GM12878 (cell line): ENCODE measurements around the gene TM4SF18. TPM values are rescaled to one million over a fixed set of nuclear protein-coding genes. Genes with fewer than 3 reads are reported as not detected.

Source experiments
- ATAC-seq: fragments of 200-7000 bp; cut with Tn5 transposase; 3 replicates; pipeline ENCODE4 v1.9.1; 2020; ENCODE audit warnings: mild to moderate bottlenecking, moderate library complexity
- Bru-seq: library from RNA; stranded (reverse); fragments of 400-500 nt; gene quantifications from one replicate; lab custom pipeline; 2021; lab: Mats Ljungman, UMichigan
- BruChase-seq, 2 experiments: library from RNA; stranded (reverse); fragments of 400-500 nt; gene quantifications; one replicate each; lab custom pipeline; 2021; lab: Mats Ljungman, UMichigan
- BruUV-seq: library from RNA; stranded (reverse); fragments of 400-500 nt; replicated peaks from 2 replicates; lab custom pipeline; 2021; lab: Mats Ljungman, UMichigan
- CTCF ChIA-PET: fragments of 300-600 bp; sonication (Branson Sonifier 250); formaldehyde crosslinking; extraction: SDS; loops from one replicate; lab custom pipeline; 2021; ENCODE audit warnings: inconsistent platforms; lab: Yijun Ruan, JAX
- POLR2A ChIA-PET: fragments of 350-600 bp; formaldehyde crosslinking; extraction: SDS; loops from one replicate; lab custom pipeline; 2021; ENCODE audit warnings: inconsistent platforms; lab: Charles Lee
- RAD21 ChIA-PET: fragments of 300-600 bp; sonication (Branson Sonifier 250); formaldehyde crosslinking; loops from one replicate; lab custom pipeline; 2023; ENCODE audit warnings: antibody characterized with exemption; ENCODE audit not compliant: unreplicated experiment; lab: Charles Lee
- SMC1A ChIA-PET: fragments of 300-600 bp; sonication (Branson Sonifier 250); formaldehyde crosslinking; loops from one replicate; lab custom pipeline; 2023; ENCODE audit not compliant: unreplicated experiment, uncharacterized antibody; lab: Charles Lee
- DNase-seq: peaks from one replicate; pipeline ENCODE4 v3.0.0-alpha.2; 2011; ENCODE audit warnings: low read depth, low spot score
- FAIRE-seq: peaks from 3 replicates; lab custom pipeline; 2011; peaks lifted over from hg19 to GRCh38; lab: Jason Lieb, UNC
- H2AFZ ChIP-seq: 2 replicates; pipeline ENCODE4 v1.6.0; 2011; ENCODE audit warnings: low read depth, low read length, control low read depth; ENCODE audit not compliant: control insufficient read depth
- H3K27ac ChIP-seq: 2 replicates; pipeline ENCODE4 v1.5.1; 2011; ENCODE audit warnings: control low read depth; ENCODE audit not compliant: control insufficient read depth, insufficient read depth
- H3K27me3 ChIP-seq, 2 experiments: replicated peaks in 1 of 2; 2 replicates each; pipeline versions ENCODE4 v1.6.0 to v1.6.1; 2011; ENCODE audit warnings: low read length in 1 of 2; ENCODE audit not compliant: control insufficient read depth in 2 of 2, insufficient read depth in 2 of 2
- H3K36me3 ChIP-seq, 2 experiments: 2 replicates each; pipeline ENCODE4 v1.5.1; 2011; ENCODE audit warnings: low read length in 1 of 2; ENCODE audit not compliant: control insufficient read depth in 2 of 2, insufficient read depth in 2 of 2
- H3K4me1 ChIP-seq: 2 replicates; pipeline ENCODE4 v1.6.1; 2011; ENCODE audit warnings: mild to moderate bottlenecking, low read length, moderate library complexity, mixed read lengths; ENCODE audit not compliant: control insufficient read depth, insufficient read depth
- H3K4me2 ChIP-seq: 2 replicates; pipeline ENCODE4 v1.6.0; 2011; ENCODE audit warnings: control low read depth; ENCODE audit not compliant: control insufficient read depth, insufficient read depth
- H3K4me3 ChIP-seq: fragments of 200-600 bp; sonication (generic); 2 replicates; pipeline ENCODE4 v1.5.1; 2016
- H3K79me2 ChIP-seq: 2 replicates; pipeline ENCODE4 v1.6.0; 2011; ENCODE audit warnings: low read length; ENCODE audit not compliant: control insufficient read depth, insufficient read depth
- H3K9ac ChIP-seq: 2 replicates; pipeline ENCODE4 v1.8.0; 2011; ENCODE audit warnings: low read length, control low read depth, mixed read lengths; ENCODE audit not compliant: control insufficient read depth, insufficient read depth
- H3K9me3 ChIP-seq: replicated peaks from 3 replicates; pipeline ENCODE4 v1.5.1; 2011; ENCODE audit warnings: mild to moderate bottlenecking, low read length; ENCODE audit not compliant: control insufficient read depth, insufficient read depth
- H4K20me1 ChIP-seq: 2 replicates; pipeline ENCODE4 v1.6.0; 2011; ENCODE audit not compliant: control insufficient read depth, insufficient read depth
- ASH2L ChIP-seq: fragments of 300-600, 200-600 bp; sonication (generic); IDR thresholded peaks from 2 replicates; pipeline ENCODE4 v1.6.1; 2017; ENCODE audit warnings: low read depth, mild to moderate bottlenecking, borderline replicate concordance
- BRCA1 ChIP-seq: IDR thresholded peaks from 2 replicates; pipeline ENCODE4 v1.6.1; 2011; ENCODE audit warnings: low read depth, low read length, improper control_type of control experiment
- MAX ChIP-seq: IDR thresholded peaks from 2 replicates; pipeline ENCODE4 v1.6.1; 2012; ENCODE audit warnings: low read depth, low read length, improper control_type of control experiment
- MEF2A ChIP-seq: IDR thresholded peaks from 2 replicates; pipeline ENCODE4 v1.6.1; 2011; ENCODE audit warnings: low read depth, mild to moderate bottlenecking, low read length, moderate library complexity; ENCODE audit not compliant: insufficient read depth
- NFYA ChIP-seq: IDR thresholded peaks from 2 replicates; pipeline ENCODE4 v1.6.1; 2011; ENCODE audit warnings: low read depth, mild to moderate bottlenecking, low read length, improper control_type of control experiment, borderline replicate concordance
- RAD21 ChIP-seq: IDR thresholded peaks from 2 replicates; pipeline ENCODE4 v1.6.1; 2011; ENCODE audit warnings: mild to moderate bottlenecking, low read depth, low read length, moderate library complexity; ENCODE audit not compliant: insufficient read depth
- ZNF384 ChIP-seq: IDR thresholded peaks from 2 replicates; pipeline ENCODE4 v1.6.1; 2012; ENCODE audit warnings: low read depth, mild to moderate bottlenecking, low read length, improper control_type of control experiment, borderline replicate concordance
- ZZZ3 ChIP-seq: IDR thresholded peaks from 2 replicates; pipeline ENCODE4 v1.6.1; 2011; ENCODE audit warnings: low read depth; ENCODE audit not compliant: control insufficient read depth, insufficient read length
- WGBS: methylation state at CpG from one replicate; pipeline ENCODE4 v1.1.6; 2016; ENCODE audit warnings: low lambda C conversion rate; ENCODE audit not compliant: insufficient replicate concordance, insufficient coverage; ENCODE audit errors: missing lambda C conversion rate; 5-methylcytosine and 5-hydroxymethylcytosine counted together
- in situ Hi-C: fragments of 300-500 bp; cut with MboI; formaldehyde crosslinking; loops from 9 replicates; pipeline ENCODE4 v1.14.3; 2018; ENCODE audit warnings: mixed read lengths
- intact Hi-C: fragments of 100-400 bp; cut with micrococcal nuclease; formaldehyde crosslinking; loops from one replicate; pipeline ENCODE4 v1.14.2; 2022; ENCODE audit not compliant: unreplicated experiment
- long read RNA-seq, 2 experiments: library from polyadenylated mRNA; unstranded; transcript quantifications; one replicate each; pipeline ENCODE4 v2.0.0, GENCODE V29; 2019 to 2020
- polyA minus RNA-seq, 3 experiments: library from RNA; depleted of rRNA, polyadenylated mRNA; stranded (reverse); fragments of >200 nt; gene quantifications; 2 replicates each; pipeline ENCODE4 v1.2.3, GENCODE V29; 2011
- polyA plus RNA-seq, 11 experiments: library from polyadenylated mRNA; depleted of rRNA in 4 of 11; unstranded in 6 of 11; stranded (reverse) in 5 of 11; fragments of >200 nt; fragmentation: Nextera tagmentation in 4 of 11; fragmentation: Illumina TruSeq in 1 of 11; extraction: Ambion mirVana in 4 of 11; extraction: Trizol in 1 of 11; gene quantifications; 1 replicate in 1 of 11; 2 replicates in 10 of 11; pipeline versions ENCODE4 v1.2.1 to v1.2.3, GENCODE V29; 2011 to 2016; ENCODE audit warnings: inconsistent platforms in 2 of 11, missing spikeins in 2 of 11, low read depth in 1 of 11
- total RNA-seq, 4 experiments: library from RNA; depleted of rRNA in 3 of 4; stranded (reverse); fragments of >200 nt in 3 of 4; fragmentation: Illumina TruSeq in 1 of 4; extraction: Trizol in 1 of 4; gene quantifications; 2 replicates each; pipeline versions ENCODE4 v1.2.1 to v1.2.3, GENCODE V29; 2013 to 2021

Gene TM4SF18
- total RNA-seq (2013; cell fraction: nucleolus; rRNA removed): not detected in 2 replicates
- total RNA-seq (2014; rRNA removed) (not detected in 2 replicates), total RNA-seq (2014; rRNA removed; fragmentation: Illumina TruSeq; extraction: Trizol) (not detected in 2 replicates), total RNA-seq (2021) (not detected in 2 replicates), polyA plus RNA-seq (2011; rRNA removed) (not detected in 2 replicates), polyA plus RNA-seq (2014; fragmentation: Illumina TruSeq; extraction: Trizol) (0.01 TPM in 1 of 2 replicates, not detected in the other), polyA plus RNA-seq (2014; fragmentation: Nextera tagmentation; extraction: Ambion mirVana) (not detected), polyA plus RNA-seq (2014; rRNA removed) (not detected in 2 replicates), polyA plus RNA-seq (2016; fragmentation: Nextera tagmentation; extraction: Ambion mirVana) (not detected), polyA minus RNA-seq (2011; rRNA and poly(A)+ RNA removed) (not detected in 2 replicates), Bru-seq, nascent RNA (percentile 6 among the genes with signal in this experiment), BruChase-seq, experiment 1, labeled RNA remaining after a 6-hour chase (percentile 16 among the genes with signal in this experiment), BruChase-seq, experiment 2, labeled RNA remaining after a 2-hour chase (percentile 9 among the genes with signal in this experiment)
- polyA plus RNA-seq (2011; ENCODE audit: low read depth): not detected
- polyA plus RNA-seq (2011; cell fraction: cytosol; rRNA removed): not detected in 2 replicates
- polyA plus RNA-seq (2011; cell fraction: nucleus; rRNA removed): not detected in 2 replicates
- polyA plus RNA-seq (2012): not detected in 2 replicates
- polyA minus RNA-seq (2011; cell fraction: cytosol; rRNA and poly(A)+ RNA removed): not detected in 2 replicates
- polyA minus RNA-seq (2011; cell fraction: nucleus; rRNA and poly(A)+ RNA removed): not detected in 2 replicates
- long read RNA-seq, experiment 1: 0 reads
- long read RNA-seq, experiment 2: 0 reads

GRCh38 chr3:149333176-149333859 lies at the start of gene TM4SF18:
TSS of gene TM4SF18 (minus strand) at chr3:149333636. CDS start at chr3:149333382, 254 bp downstream.
- WGBS: 58% methylated on average over 11 of the region's 11 CpGs
- Histone ChIP-seq H3K79me2 (no peaks in the 10 kb centered on the region), H3K4me2 (no peak within 1 kb of the TSS), H3K36me3 (no peaks in the 10 kb centered on the region), H3K9ac (no peak within 1 kb of the TSS), H3K27ac (no peak within 1 kb of the TSS), H2AFZ (no peak within 1 kb of the TSS), H3K27me3 (no peaks in the 10 kb centered on the region; a peak in 3 of 4 replicates), H4K20me1 (no peaks in the 10 kb centered on the region), H3K9me3 (no peaks in the 10 kb centered on the region), H3K4me1 (no peaks in the 10 kb centered on the region), H3K4me3 (no peak within 1 kb of the TSS)
- BruUV-seq: no TSS peak
- intact Hi-C loops: loop anchor here (5.0 kb wide), 1 partner anchor 376 kb away; no protein-coding TSS in a partner anchor
- ChIA-PET CTCF (interaction anchor here (1.4 kb wide), 1 partner anchor 11 kb away, joined by 3 read pairs; no protein-coding TSS in a partner anchor), POLR2A (no interaction called here), RAD21 (no interaction called here), SMC1A (no interaction called here)
- no peak for ATAC-seq
- TF ChIP-seq MEF2A: no peak
- no peak for DNase-seq
- FAIRE-seq: no peak
- in situ Hi-C loops: no loop called here

GRCh38 chr3:149382518-149382917 lies 49.1 kb upstream of the TM4SF18 start:
- WGBS: 57% methylated on average over 6 of the region's 6 CpGs
- Histone ChIP-seq H3K4me3 (no peak overlapping the region), H3K4me1 (no peaks in the 10 kb centered on the region), H3K36me3 (no peaks in the 10 kb centered on the region), H3K4me2 (no peak overlapping the region), H3K27ac (no peak overlapping the region), H2AFZ (no peak overlapping the region), H3K27me3 (no peaks in the 10 kb centered on the region), H3K79me2 (no peaks in the 10 kb centered on the region), H3K9ac (no peak overlapping the region), H3K9me3 (no peaks in the 10 kb centered on the region), H4K20me1 (no peaks in the 10 kb centered on the region)
- intact Hi-C loops: no loop called here
- no TSS peak for BruUV-seq
- SMC1A ChIA-PET: interaction anchor here (1.6 kb wide), 1 partner anchor 29 kb away, joined by 3 read pairs; no protein-coding TSS in a partner anchor
- ATAC-seq (no peak), FAIRE-seq (no peak), DNase-seq (no peak)
- in situ Hi-C loops: no loop called here
- RAD21 ChIA-PET: no interaction called here
- POLR2A ChIA-PET: no interaction called here
- CTCF ChIA-PET: interaction anchor here (0.6 to 1.5 kb wide), 3 partner anchors 10 to 425 kb away, joined by 3 to 4 read pairs (median 3); no protein-coding TSS in a partner anchor
- TF ChIP-seq RAD21: no peak
- no peak for TF ChIP-seq ZNF384
- TF ChIP-seq MAX: no peak
- no peak for TF ChIP-seq NFYA
- no peak for TF ChIP-seq ASH2L
- TF ChIP-seq BRCA1: no peak
- TF ChIP-seq ZZZ3: no peak
